DOHH2 (cell line): ENCODE results near the gene DDHD1.
A peak's percentile ranks its signal among the peaks of the same experiment; 100 is the strongest.

ENCODE experiments used
- H3F3A ChIP-seq: fragments of 200-600 bp; sonication (generic), shearing (Covaris generic); 2 replicates; pipeline ENCODE4 v1.6.0; 2016; ENCODE audit warnings: antibody characterized with exemption, mild to moderate bottlenecking; ENCODE audit not compliant: control insufficient read depth, insufficient read depth
- H3K27ac ChIP-seq: fragments of 200-600 bp; sonication (generic); 2 replicates; pipeline ENCODE4 v1.5.1; 2014; ENCODE audit warnings: low read depth, mild to moderate bottlenecking, low read length, moderate library complexity
- H3K27me3 ChIP-seq: fragments of 200-600 bp; sonication (generic); 2 replicates; pipeline ENCODE4 v1.6.1; 2014; ENCODE audit warnings: mild to moderate bottlenecking, low read length, mixed read lengths; ENCODE audit not compliant: control insufficient read depth
- H3K36me3 ChIP-seq: fragments of 200-600 bp; sonication (generic); 2 replicates; pipeline ENCODE4 v1.6.1; 2014; ENCODE audit warnings: mild to moderate bottlenecking, low read length, moderate library complexity, mixed read lengths; ENCODE audit not compliant: control insufficient read depth
- H3K4me1 ChIP-seq: fragments of 200-600 bp; sonication (generic); 2 replicates; pipeline ENCODE4 v1.6.1; 2014; ENCODE audit warnings: mild to moderate bottlenecking, low read length, mixed read lengths; ENCODE audit not compliant: control insufficient read depth
- H3K4me2 ChIP-seq: fragments of 200-600 bp; sonication (generic); 2 replicates; pipeline ENCODE4 v1.6.0; 2014; ENCODE audit warnings: mild to moderate bottlenecking, low read length, moderate library complexity
- H3K4me3 ChIP-seq: fragments of 200-600 bp; sonication (generic); 2 replicates; pipeline ENCODE4 v1.5.1; 2014; ENCODE audit warnings: mild to moderate bottlenecking, low read length, mixed read lengths
- H3K79me2 ChIP-seq: fragments of 200-600 bp; sonication (generic); 2 replicates; pipeline ENCODE4 v1.6.1; 2014; ENCODE audit warnings: mild to moderate bottlenecking, low read length, mixed read lengths; ENCODE audit not compliant: control insufficient read depth
- H3K9me2 ChIP-seq: fragments of 200-600 bp; sonication (generic); replicated peaks from 2 replicates; pipeline ENCODE4 v1.6.1; 2014; ENCODE audit warnings: mild to moderate bottlenecking, low read length, mixed read lengths; ENCODE audit not compliant: control insufficient read depth
- H3K9me3 ChIP-seq: fragments of 200-600 bp; sonication (generic); 2 replicates; pipeline ENCODE4 v1.6.1; 2014; ENCODE audit warnings: antibody characterized with exemption, low read length, mixed read lengths; ENCODE audit not compliant: control insufficient read depth, insufficient read depth
- H4K20me1 ChIP-seq: fragments of 200-600 bp; sonication (generic); 2 replicates; pipeline ENCODE4 v1.6.0; 2014; ENCODE audit warnings: low read depth, mild to moderate bottlenecking, antibody characterized with exemption, low read length, moderate library complexity; ENCODE audit not compliant: control insufficient read depth, insufficient read depth
- CTCF ChIP-seq: fragments of 200-600 bp; sonication (generic); IDR thresholded peaks from one replicate; pipeline ENCODE4 v1.5.1; 2014; ENCODE audit warnings: antibody characterized with exemption, mild to moderate bottlenecking, low read depth, low read length; ENCODE audit not compliant: poor library complexity, severe bottlenecking
- EZH2phosphoT487 ChIP-seq: fragments of 200-600 bp; sonication (generic); IDR thresholded peaks from 2 replicates; pipeline ENCODE4 v1.6.1; 2017; ENCODE audit warnings: borderline replicate concordance, mild to moderate bottlenecking, antibody characterized with exemption, low read length, moderate library complexity, mixed read lengths

The DDHD1 gene

GRCh38 chr14:53128303-53129028 lies 24.7 kb downstream of the DDHD1 start:
- H3K27ac ChIP-seq: no peak overlapping the region
- no peaks in the 10 kb centered on the region for H3K27me3 ChIP-seq
- H3K4me2 ChIP-seq: 0 out of 2 replicates have a peak overlapping the region, but pooled peaks have one; percentile 65
- H3K79me2 ChIP-seq: peaks cover 97% of the 10 kb centered on the region
- TF ChIP-seq EZH2phosphoT487 (no peak), CTCF (no peak)
- H4K20me1 ChIP-seq: no peaks in the 10 kb centered on the region
- peaks cover 26% of the 10 kb centered on the region for H3K4me1 ChIP-seq
- H3K36me3 ChIP-seq: no peaks in the 10 kb centered on the region
- no peaks in the 10 kb centered on the region; the same call in 1 of the 2 replicates for H3F3A ChIP-seq
- H3K4me3 ChIP-seq: no peak overlapping the region; the same call in 1 of the 2 replicates
- H3K9me3 ChIP-seq: peaks cover 7% of the 10 kb centered on the region; the same call in 1 of the 2 replicates
- H3K9me2 ChIP-seq: no peaks in the 10 kb centered on the region

GRCh38 chr14:53127832-53128231 lies 25.3 kb downstream of the DDHD1 start:
- H3K27me3 ChIP-seq: no peaks in the 10 kb centered on the region
- TF ChIP-seq CTCF: no peak
- TF ChIP-seq EZH2phosphoT487: no peak
- H3K4me2 ChIP-seq: peak overlapping the region; percentile 65
- peaks cover 26% of the 10 kb centered on the region for H3K4me1 ChIP-seq
- peak overlapping the region; percentile 55 for H3K4me3 ChIP-seq
- H3F3A ChIP-seq: no peaks in the 10 kb centered on the region; the same call in 1 of the 2 replicates
- peaks cover 5% of the 10 kb centered on the region; the same call in 1 of the 2 replicates for H3K9me3 ChIP-seq
- no peaks in the 10 kb centered on the region for H3K9me2 ChIP-seq
- peak overlapping the region; percentile 46; the same call in 1 of the 2 replicates for H3K27ac ChIP-seq
- peaks cover 96% of the 10 kb centered on the region for H3K79me2 ChIP-seq
- no peaks in the 10 kb centered on the region for H3K36me3 ChIP-seq
- no peaks in the 10 kb centered on the region for H4K20me1 ChIP-seq

- no peaks in the 10 kb centered on the region for H3K36me3 ChIP-seq
- peaks cover 26% of the 10 kb centered on the region for H3K4me1 ChIP-seq
- peak overlapping the region; percentile 46 for H3K27ac ChIP-seq
- H3K9me3 ChIP-seq: no peaks in the 10 kb centered on the region
- H3F3A ChIP-seq: no peaks in the 10 kb centered on the region; the same call in 1 of the 2 replicates
- H3K27me3 ChIP-seq: no peaks in the 10 kb centered on the region
- H4K20me1 ChIP-seq: no peaks in the 10 kb centered on the region
- H3K9me2 ChIP-seq: no peaks in the 10 kb centered on the region
- H3K79me2 ChIP-seq: peaks cover 96% of the 10 kb centered on the region
- peak overlapping the region; percentile 55 for H3K4me3 ChIP-seq
- H3K4me2 ChIP-seq: peak overlapping the region; percentile 65
- TF ChIP-seq CTCF (no peak), EZH2phosphoT487 (no peak)
Measured at GRCh38 chr14:53127151-53127550, 26.0 kb downstream of the DDHD1 start.
